ENCODE results near the gene SLC25A22. TPM values are rescaled to one million over a fixed set of nuclear protein-coding genes. Genes with fewer than 3 reads are reported as not detected.

Gene SLC25A22
- total and polyA plus RNA-seq, 7 donors = 3.8 to 26.4 (median 7.2) TPM

DNA sequence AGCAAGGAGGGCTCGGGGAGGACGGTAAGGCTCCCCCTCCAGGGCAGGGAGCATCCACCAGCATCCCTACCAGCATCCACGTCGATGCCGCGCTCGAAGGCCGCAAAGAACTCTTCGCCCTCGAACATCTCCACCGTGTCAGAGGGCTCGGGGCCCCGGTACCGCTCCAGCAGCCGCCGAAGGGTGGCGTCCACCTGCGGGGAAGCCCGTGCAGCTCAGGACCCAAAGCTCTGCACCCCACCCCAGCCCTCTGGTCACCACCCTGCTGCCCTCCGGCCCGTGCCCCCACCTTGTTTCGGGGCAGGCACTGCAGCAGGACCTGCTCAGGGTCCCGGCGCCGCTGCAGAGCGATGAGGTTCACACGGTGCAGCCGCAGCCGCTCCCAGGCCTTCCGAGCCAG is 2.4 kb upstream of the SLC25A22 start:
- TF ChIP-seq EP300 (IDR thresholded peaks at IDR 0.05) (no peak), POLR2A (IDR thresholded peaks at IDR 0.05) (no peak), POLR2AphosphoS5 (IDR thresholded peaks at IDR 0.05) (no peak)
- TF ChIP-seq, protein P1, sequence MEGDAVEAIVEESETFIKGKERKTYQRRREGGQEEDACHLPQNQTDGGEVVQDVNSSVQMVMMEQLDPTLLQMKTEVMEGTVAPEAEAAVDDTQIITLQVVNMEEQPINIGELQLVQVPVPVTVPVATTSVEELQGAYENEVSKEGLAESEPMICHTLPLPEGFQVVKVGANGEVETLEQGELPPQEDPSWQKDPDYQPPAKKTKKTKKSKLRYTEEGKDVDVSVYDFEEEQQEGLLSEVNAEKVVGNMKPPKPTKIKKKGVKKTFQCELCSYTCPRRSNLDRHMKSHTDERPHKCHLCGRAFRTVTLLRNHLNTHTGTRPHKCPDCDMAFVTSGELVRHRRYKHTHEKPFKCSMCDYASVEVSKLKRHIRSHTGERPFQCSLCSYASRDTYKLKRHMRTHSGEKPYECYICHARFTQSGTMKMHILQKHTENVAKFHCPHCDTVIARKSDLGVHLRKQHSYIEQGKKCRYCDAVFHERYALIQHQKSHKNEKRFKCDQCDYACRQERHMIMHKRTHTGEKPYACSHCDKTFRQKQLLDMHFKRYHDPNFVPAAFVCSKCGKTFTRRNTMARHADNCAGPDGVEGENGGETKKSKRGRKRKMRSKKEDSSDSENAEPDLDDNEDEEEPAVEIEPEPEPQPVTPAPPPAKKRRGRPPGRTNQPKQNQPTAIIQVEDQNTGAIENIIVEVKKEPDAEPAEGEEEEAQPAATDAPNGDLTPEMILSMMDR (IDR thresholded peaks at IDR 0.05) = no peak
- Histone ChIP-seq H3K4me3 (no peak overlapping the region), H3K36me3 (peaks cover 0 to 38% (median 3%) of the 10 kb centered on the region in 4 donors), H3K27me3 (no peaks in the 10 kb centered on the region), H3K9me3 (no peaks in the 10 kb centered on the region), H3K27ac (no peak overlapping the region), H3K4me1 (peaks cover 0 to 46% (median 37%) of the 10 kb centered on the region in 4 donors)
- DNase-seq = no peak
- WGBS, 2 donors = 93 to 96% methylated on average over 30 of the region's 30 CpGs
- intact Hi-C loops (cut with DNase I) = no loop called here

DNA sequence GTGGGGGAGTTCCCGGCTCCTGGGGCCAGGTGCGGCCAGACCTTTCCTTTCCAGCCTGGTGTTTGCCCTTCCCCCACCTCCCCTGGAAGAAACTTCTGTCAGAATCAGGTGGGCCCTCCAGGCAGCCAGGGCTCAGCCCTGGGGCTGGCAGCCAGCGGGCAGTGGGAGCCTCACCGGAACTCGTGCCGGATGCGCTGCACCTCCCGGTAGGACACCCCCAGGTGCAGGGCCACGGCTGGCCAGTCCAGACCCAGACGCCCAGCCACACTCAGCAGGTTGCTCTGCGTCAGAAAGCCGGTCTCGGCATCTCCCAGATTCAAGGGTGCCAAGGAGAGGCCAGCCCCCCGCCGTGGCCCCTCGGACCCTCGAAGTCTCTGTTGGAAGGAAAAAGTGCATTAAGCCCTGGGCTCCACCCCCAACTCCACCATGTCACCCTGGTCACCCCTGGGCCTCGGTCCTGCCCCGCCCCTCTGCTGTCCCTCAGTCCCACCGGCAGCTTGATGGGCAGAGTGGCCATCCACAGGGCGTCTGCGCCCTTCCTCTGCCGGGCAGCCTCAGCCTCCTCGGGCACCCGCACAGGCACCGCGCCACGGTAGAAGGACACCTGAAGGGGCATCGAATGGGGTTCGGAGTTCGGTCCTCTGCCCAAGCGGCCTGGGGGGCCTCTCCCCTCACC is 1.7 kb upstream of the SLC25A22 start:
- no peak for DNase-seq
- Histone ChIP-seq H3K4me1 (peaks cover 0 to 47% (median 41%) of the 10 kb centered on the region in 4 donors), H3K9me3 (no peaks in the 10 kb centered on the region), H3K27me3 (no peaks in the 10 kb centered on the region), H3K27ac (no peak overlapping the region), H3K36me3 (peaks cover 0 to 38% (median 3%) of the 10 kb centered on the region in 4 donors), H3K4me3 (no peak overlapping the region)
- 96% methylated on average over 32 of the region's 32 CpGs for WGBS, 2 donors
- intact Hi-C loops (cut with DNase I) = loop anchor here (5.0 kb wide), 2 partner anchors 52 to 102 kb away; partner anchors contain the start of genes DEAF1, TALDO1 and TMEM80
- no peak for TF ChIP-seq POLR2A (IDR thresholded peaks at IDR 0.05)
- TF ChIP-seq EP300 (IDR thresholded peaks at IDR 0.05) = no peak
- TF ChIP-seq, protein P1 (IDR thresholded peaks at IDR 0.05) = no peak
- no peak for TF ChIP-seq POLR2AphosphoS5 (IDR thresholded peaks at IDR 0.05)

DNA sequence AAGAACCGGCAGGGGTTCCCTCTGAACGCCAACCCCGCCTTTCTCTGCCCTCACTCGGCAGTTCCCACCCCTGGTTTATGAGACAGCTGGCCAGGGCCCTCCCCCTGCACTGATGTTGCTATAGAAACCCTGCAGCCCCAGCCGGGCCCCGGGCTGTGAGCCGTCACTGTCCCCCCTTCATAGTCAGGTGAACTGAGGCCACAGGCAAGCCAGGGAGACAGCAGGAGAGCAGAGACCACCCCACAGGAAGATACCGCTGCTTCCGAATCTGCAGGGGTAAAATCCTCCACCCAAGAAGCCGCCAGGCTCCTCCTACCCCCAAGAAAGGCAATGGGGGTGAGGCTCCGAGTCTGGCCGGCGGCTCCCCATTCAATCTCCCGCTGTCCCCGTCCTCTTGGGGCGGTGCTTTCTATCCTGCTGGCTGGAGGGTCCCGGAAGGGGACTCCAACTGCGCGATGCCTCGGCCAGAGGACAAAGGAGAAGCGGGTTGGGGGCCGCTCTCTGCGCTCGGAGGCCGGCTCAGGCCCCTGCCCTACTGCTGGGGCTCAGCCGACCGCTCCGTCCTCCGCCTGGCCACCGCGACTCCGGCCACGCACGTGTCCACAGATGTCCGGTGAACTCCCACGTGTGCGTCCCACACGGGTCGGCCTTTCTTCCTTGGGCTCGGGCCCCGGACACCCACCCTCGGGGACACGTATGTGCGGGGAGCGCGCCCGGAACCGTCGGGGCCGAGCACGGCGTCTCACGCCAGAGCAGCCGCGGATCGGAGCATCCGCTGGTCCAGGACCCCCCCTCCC is 587 bp downstream of the SLC25A22 start:
- peaks cover 0 to 38% (median 31%) of the 10 kb centered on the region in 4 donors for H3K4me1 ChIP-seq
- intact Hi-C loops (cut with DNase I) = loop anchor here (1.0 to 5.0 kb wide), 4 partner anchors 12 to 100 kb away; partner anchors contain the start of genes DEAF1, POLR2L, RPLP2 and TALDO1
- H3K36me3 ChIP-seq = peaks cover 0 to 34% (median 3%) of the 10 kb centered on the region in 4 donors
- TF ChIP-seq POLR2A (IDR thresholded peaks at IDR 0.05) (no peak), POLR2AphosphoS5 (IDR thresholded peaks at IDR 0.05) (peak in 3 of 4 donors; percentile 15 to 41 (median 38))
- TF ChIP-seq, protein P1 (IDR thresholded peaks at IDR 0.05) = peak in 1 of 4 experiments; percentile 6
- H3K9me3 ChIP-seq = no peaks in the 10 kb centered on the region
- H3K4me3 ChIP-seq = peak overlapping the region; percentile 49 to 65 (median 56)
- WGBS, 2 donors = 0% methylated on average over 57 of the region's 57 CpGs
- H3K27ac ChIP-seq = peak overlapping the region; percentile 84 to 93 (median 90)
- peak; percentile 89 for DNase-seq
- H3K27me3 ChIP-seq = no peaks in the 10 kb centered on the region

DNA sequence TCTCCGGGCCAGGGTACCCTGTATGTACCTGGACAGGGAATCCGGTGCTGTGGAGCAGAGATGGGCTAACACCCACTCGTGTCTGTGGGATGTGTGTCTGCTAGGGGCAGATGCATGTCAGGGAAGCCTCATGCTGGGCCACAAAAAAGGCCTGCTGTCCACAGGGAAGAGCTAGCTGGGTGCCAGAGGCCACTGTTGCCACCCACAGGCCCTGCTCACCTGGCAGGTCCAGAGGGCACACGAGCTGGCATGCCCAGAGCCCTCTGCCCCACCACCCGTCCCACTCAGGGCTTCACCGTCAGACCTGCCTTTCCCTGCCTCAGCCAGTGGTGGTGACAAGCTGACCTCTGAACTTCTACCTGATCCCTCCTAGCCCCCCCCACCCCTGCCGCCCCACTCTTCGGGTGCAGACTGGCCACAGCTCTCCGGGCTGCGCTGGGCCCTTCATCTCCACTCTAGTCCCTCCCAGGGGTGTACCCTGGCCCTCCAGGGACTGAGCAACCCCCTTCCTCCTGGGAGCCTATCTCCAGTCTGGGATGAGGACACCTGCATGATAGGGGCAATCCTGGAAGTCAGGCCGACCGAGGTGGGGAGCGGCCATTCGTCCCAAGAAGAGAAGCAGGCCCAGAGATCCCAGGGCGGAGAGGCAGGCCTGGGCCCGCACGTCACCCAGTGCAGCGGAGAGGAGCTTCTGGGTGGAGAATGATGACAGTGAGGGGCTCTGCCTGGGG is 1.4 kb downstream of the SLC25A22 start:
- DNase-seq = no peak
- H3K9me3 ChIP-seq = no peaks in the 10 kb centered on the region
- peak overlapping the region; percentile 49 to 65 (median 56) for H3K4me3 ChIP-seq
- no peaks in the 10 kb centered on the region for H3K27me3 ChIP-seq
- WGBS, 2 donors = 7 to 19% methylated on average over 18 of the region's 18 CpGs
- no peak for TF ChIP-seq EP300 (IDR thresholded peaks at IDR 0.05)
- TF ChIP-seq, protein P1 (IDR thresholded peaks at IDR 0.05) = no peak
- TF ChIP-seq POLR2AphosphoS5 (IDR thresholded peaks at IDR 0.05) = no peak
- no peak for TF ChIP-seq POLR2A (IDR thresholded peaks at IDR 0.05)
- peaks cover 0 to 38% (median 31%) of the 10 kb centered on the region in 4 donors for H3K4me1 ChIP-seq
- intact Hi-C loops (cut with DNase I) = loop anchor here (1.0 to 5.0 kb wide), 4 partner anchors 13 to 99 kb away; partner anchors contain the start of genes DEAF1, POLR2L, RPLP2 and TALDO1
- H3K27ac ChIP-seq = peak overlapping the region; percentile 84 to 93 (median 90)
- H3K36me3 ChIP-seq = peaks cover 0 to 34% (median 3%) of the 10 kb centered on the region in 4 donors
